Keratinocyte (primary cell): Measurements from ENCODE around the gene ENTHD1. TPM values are rescaled to one million over a fixed set of nuclear protein-coding genes. Genes with fewer than 3 reads are reported as not detected.

Experiments used
- DNase-seq: peaks from one replicate; pipeline ENCODE4 v3.0.0-alpha.2; 2011; ENCODE audit warnings: low read depth, missing footprints, low spot score
- FAIRE-seq: peaks from 2 replicates; lab custom pipeline; 2011; peaks lifted over from hg19 to GRCh38; lab: Jason Lieb, UNC
- H2AFZ ChIP-seq: 2 replicates; pipeline ENCODE4 v1.6.0; 2012; ENCODE audit warnings: low read length, control low read depth, inconsistent platforms; ENCODE audit not compliant: control insufficient read depth
- H3K27ac ChIP-seq: 2 replicates; pipeline ENCODE4 v1.5.1; 2011; ENCODE audit warnings: low read length; ENCODE audit not compliant: control insufficient read depth, insufficient read depth
- H3K27me3 ChIP-seq: 3 replicates; pipeline ENCODE4 v1.6.0; 2011; ENCODE audit warnings: low read length; ENCODE audit not compliant: control insufficient read depth, insufficient read depth; ENCODE audit errors: extremely low read depth
- H3K36me3 ChIP-seq, 2 experiments: 2 replicates in 1 of 2; 3 replicates in 1 of 2; pipeline ENCODE4 v1.5.1; 2011; ENCODE audit warnings: low read length in 2 of 2, mild to moderate bottlenecking in 1 of 2; ENCODE audit not compliant: control insufficient read depth in 2 of 2, insufficient read depth in 2 of 2; ENCODE audit errors: extremely low read depth in 1 of 2
- H3K4me1 ChIP-seq: 3 replicates; pipeline ENCODE4 v1.5.1; 2011; ENCODE audit warnings: low read length; ENCODE audit not compliant: control insufficient read depth, insufficient read depth; ENCODE audit errors: extremely low read depth
- H3K4me2 ChIP-seq: 3 replicates; pipeline ENCODE4 v1.6.0; 2011; ENCODE audit warnings: low read depth, low read length; ENCODE audit not compliant: control insufficient read depth, insufficient read depth; ENCODE audit errors: extremely low read depth
- H3K4me3 ChIP-seq, 3 experiments: fragments of 200-600 bp in 1 of 3; sonication (generic) in 1 of 3; 2 replicates in 2 of 3; 3 replicates in 1 of 3; pipeline ENCODE4 v1.5.1; 2011 to 2016; ENCODE audit warnings: low read length in 3 of 3, mild to moderate bottlenecking in 3 of 3, control low read depth in 2 of 3, inconsistent platforms in 1 of 3, low read depth in 1 of 3, mixed read lengths in 1 of 3, mixed run types in 1 of 3, moderate library complexity in 1 of 3; ENCODE audit not compliant: control insufficient read depth in 2 of 3, insufficient read depth in 2 of 3; ENCODE audit errors: extremely low read depth in 1 of 3
- H3K79me2 ChIP-seq: 2 replicates; pipeline ENCODE4 v1.6.0; 2012; ENCODE audit warnings: low read length; ENCODE audit not compliant: control insufficient read depth, insufficient read depth
- H3K9ac ChIP-seq: 3 replicates; pipeline ENCODE4 v1.6.0; 2011; ENCODE audit warnings: low read length; ENCODE audit not compliant: control insufficient read depth, insufficient read depth; ENCODE audit errors: extremely low read depth
- H3K9me1 ChIP-seq: 3 replicates; pipeline ENCODE4 v1.6.0; 2011; ENCODE audit warnings: low read length; ENCODE audit not compliant: control insufficient read depth, insufficient read depth; ENCODE audit errors: extremely low read depth
- H3K9me3 ChIP-seq: 2 replicates; pipeline ENCODE4 v1.5.1; 2012; ENCODE audit warnings: low read depth, low read length; ENCODE audit not compliant: control insufficient read depth
- H4K20me1 ChIP-seq: 3 replicates; pipeline ENCODE4 v1.6.0; 2011; ENCODE audit warnings: low read length; ENCODE audit not compliant: control insufficient read depth, insufficient read depth; ENCODE audit errors: extremely low read depth
- CTCF ChIP-seq, 3 experiments: IDR thresholded peaks in 1 of 3; conservative IDR thresholded peaks in 1 of 3; optimal IDR thresholded peaks in 1 of 3; 2 replicates in 2 of 3; 3 replicates in 1 of 3; pipeline versions ENCODE3 to v1.5.1; 2011; ENCODE audit warnings: low read length in 3 of 3, mild to moderate bottlenecking in 3 of 3, moderate library complexity in 2 of 3, control low read depth in 1 of 3, inconsistent platforms in 1 of 3; ENCODE audit not compliant: insufficient read depth in 2 of 3; ENCODE audit errors: extremely low read depth in 1 of 3
- EZH2 ChIP-seq: IDR thresholded peaks from one replicate; pipeline ENCODE4 v1.6.1; 2012; ENCODE audit warnings: inconsistent platforms, mild to moderate bottlenecking, low read length, moderate library complexity
- dilution Hi-C: fragments of 300-500 bp; cut with MboI; formaldehyde crosslinking; loops from one replicate; pipeline ENCODE4 v1.7.0; 2020; ENCODE audit warnings: low sequenced_read_pairs; ENCODE audit not compliant: extremely low pct_ligation_motif_present
- polyA plus RNA-seq, 5 experiments: library from polyadenylated mRNA; depleted of rRNA in 3 of 5; stranded (reverse) in 3 of 5; stranded (forward) in 1 of 5; unstranded in 1 of 5; fragments of >200 nt; gene quantifications; 1 replicate in 1 of 5; 2 replicates in 3 of 5; 3 replicates in 1 of 5; pipeline versions ENCODE4 v1.2.1 to v1.2.3, GENCODE V29; 2011 to 2012; ENCODE audit warnings: missing spikeins in 2 of 5, low read depth in 1 of 5, low replicate concordance in 1 of 5

Gene ENTHD1
- polyA plus RNA-seq, 1 donor (not counting 4 experiments of a cell fraction or from before 2014, with no cell fraction given): not detected

- Histone ChIP-seq H3K36me3 (no peaks in the 10 kb centered on the region), H3K79me2 (no peaks in the 10 kb centered on the region), H3K4me1 (no peaks in the 10 kb centered on the region), H4K20me1 (no peaks in the 10 kb centered on the region), H3K27ac (no peak overlapping the region), H3K9me3 (no peaks in the 10 kb centered on the region), H3K9me1 (no peaks in the 10 kb centered on the region), H3K27me3 (peaks cover 25% of the 10 kb centered on the region), H3K4me2 (no peak overlapping the region), H3K4me3 (no peak overlapping the region), H3K9ac (no peak overlapping the region), H2AFZ (no peak overlapping the region)
- FAIRE-seq (no peak), DNase-seq (no peak)
- dilution Hi-C loops: no loop called here
- no peak for TF ChIP-seq CTCF (optimal IDR thresholded peaks at IDR 0.05 in 1 of 3, IDR thresholded peaks at IDR 0.05 in 1 of 3, conservative IDR thresholded peaks at IDR 0.05 in 1 of 3; ENCODE audit: extremely low read depth in 1 of 3, insufficient read depth in 2 of 3, low read length in 3 of 3)
- no peak for TF ChIP-seq EZH2
Measured at GRCh38 chr22:39916496-39916895, 22.9 kb upstream of the ENTHD1 start.

- no peak overlapping the region for H3K9ac ChIP-seq
- H3K9me3 ChIP-seq: no peaks in the 10 kb centered on the region
- no peaks in the 10 kb centered on the region for H4K20me1 ChIP-seq
- H3K4me1 ChIP-seq: no peaks in the 10 kb centered on the region
- H2AFZ ChIP-seq: no peak overlapping the region
- H3K36me3 ChIP-seq: no peaks in the 10 kb centered on the region
- dilution Hi-C loops: no loop called here
- no peak for FAIRE-seq
- TF ChIP-seq CTCF (optimal IDR thresholded peaks at IDR 0.05 in 1 of 3, IDR thresholded peaks at IDR 0.05 in 1 of 3, conservative IDR thresholded peaks at IDR 0.05 in 1 of 3; ENCODE audit: extremely low read depth in 1 of 3, insufficient read depth in 2 of 3, low read length in 3 of 3) (no peak), EZH2 (no peak)
- no peak overlapping the region for H3K4me2 ChIP-seq
- no peak overlapping the region for H3K27ac ChIP-seq
- no peaks in the 10 kb centered on the region for H3K79me2 ChIP-seq
- no peak for DNase-seq
- no peak overlapping the region for H3K4me3 ChIP-seq
- H3K9me1 ChIP-seq: no peaks in the 10 kb centered on the region
- peaks cover 25% of the 10 kb centered on the region for H3K27me3 ChIP-seq
Measured at GRCh38 chr22:39915295-39915726, 21.8 kb upstream of the ENTHD1 start.
